Colonic mucosa (tissue), 4 donors: ENCODE measurements around the gene IL36B. TPM values are rescaled to one million over a fixed set of nuclear protein-coding genes. Genes with fewer than 3 reads are reported as not detected.

Experiments used
- DNase-seq: peaks from one replicate; pipeline ENCODE4 v3.0.0-alpha.2; 2020
- H3K27ac ChIP-seq: fragments of 200-600 bp; one replicate; pipeline ENCODE4 v1.8.0; 2021
- H3K27me3 ChIP-seq: fragments of 200-600 bp; one replicate; pipeline ENCODE4 v1.8.0; 2021
- H3K36me3 ChIP-seq: fragments of 200-600 bp; one replicate; pipeline ENCODE4 v1.8.0; 2021
- H3K4me1 ChIP-seq: fragments of 200-600 bp; one replicate; pipeline ENCODE4 v1.8.0; 2021; ENCODE audit warnings: mild to moderate bottlenecking
- H3K4me3 ChIP-seq: fragments of 200-600 bp; one replicate; pipeline ENCODE4 v1.8.0; 2021
- H3K9ac ChIP-seq, 2 donors: one replicate each; pipeline ENCODE4 v1.7.0; 2013; ENCODE audit warnings: control low read depth in 2 of 2, low read depth in 2 of 2, low read length in 2 of 2
- H3K9me3 ChIP-seq: fragments of 200-600 bp; one replicate; pipeline ENCODE4 v1.8.0; 2021
- CTCF ChIP-seq: fragments of 200-600 bp; IDR thresholded peaks from one replicate; pipeline ENCODE4 v1.8.0; 2022; ENCODE audit warnings: antibody characterized with exemption, mild to moderate bottlenecking
- intact Hi-C: fragments of 100-400 bp; cut with DNase I; formaldehyde crosslinking; loops from one replicate; pipeline ENCODE4 v1.14.1; 2022
- total RNA-seq, 2 donors: library from RNA; stranded (reverse); fragmentation: NEBNext Ultra II Directional in 1 of 2; extraction: Animal tissue kit (Norgen Biotek cat#: 25700) in 1 of 2; gene quantifications; one replicate each; pipeline ENCODE4 v1.2.1, GENCODE V29; 2021
- donor health status: healthy.
- donor health status: DM: no; HTN: no; CAD: no.
- donor health status: DM: no; HTN: no; CAD: no.

The IL36B gene
- total RNA-seq, 2 donors from 2014 or later, result not detected

DNA sequence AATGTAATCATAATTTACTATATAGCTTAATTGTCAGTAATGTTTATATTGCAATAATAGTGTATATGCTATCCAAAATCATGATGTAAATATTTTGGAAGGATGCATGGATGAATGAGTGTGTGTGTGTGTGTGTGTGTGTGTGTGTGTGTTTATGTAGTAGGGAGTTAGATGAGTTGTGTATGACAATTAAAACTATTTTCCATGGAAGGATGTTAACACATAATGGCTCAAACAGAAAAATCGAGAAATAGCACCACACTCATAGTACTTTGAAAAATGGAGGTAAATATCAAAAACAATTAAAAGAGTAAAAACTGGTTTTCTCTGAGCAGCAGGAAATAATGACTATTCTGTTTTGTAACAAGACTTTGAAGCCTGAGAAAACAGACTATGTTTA is 55.5 kb downstream of the IL36B start:
- H3K27me3 ChIP-seq, result no peaks in the 10 kb centered on the region

GRCh38 chr2:112996635-112997034 is 56.0 kb downstream of the IL36B start:
- Histone ChIP-seq H3K27me3 (no peaks in the 10 kb centered on the region), H3K9me3 (no peaks in the 10 kb centered on the region), H3K4me3 (no peak overlapping the region), H3K9ac (no peak overlapping the region), H3K27ac (no peak overlapping the region), H3K4me1 (no peaks in the 10 kb centered on the region), H3K36me3 (no peaks in the 10 kb centered on the region)
- DNase-seq, result no peak
- TF ChIP-seq CTCF, result no peak
- intact Hi-C loops, result no loop called here

More for the DNA sequence above, 55.5 kb downstream of the IL36B start:
- no peak overlapping the region for H3K9ac ChIP-seq
- no peak for DNase-seq
- no peak for TF ChIP-seq CTCF
- H3K36me3 ChIP-seq, result no peaks in the 10 kb centered on the region
- intact Hi-C loops, result no loop called here
- no peaks in the 10 kb centered on the region for H3K4me1 ChIP-seq
- H3K9me3 ChIP-seq, result no peaks in the 10 kb centered on the region
- H3K4me3 ChIP-seq, result no peak overlapping the region
- no peak overlapping the region for H3K27ac ChIP-seq

DNA sequence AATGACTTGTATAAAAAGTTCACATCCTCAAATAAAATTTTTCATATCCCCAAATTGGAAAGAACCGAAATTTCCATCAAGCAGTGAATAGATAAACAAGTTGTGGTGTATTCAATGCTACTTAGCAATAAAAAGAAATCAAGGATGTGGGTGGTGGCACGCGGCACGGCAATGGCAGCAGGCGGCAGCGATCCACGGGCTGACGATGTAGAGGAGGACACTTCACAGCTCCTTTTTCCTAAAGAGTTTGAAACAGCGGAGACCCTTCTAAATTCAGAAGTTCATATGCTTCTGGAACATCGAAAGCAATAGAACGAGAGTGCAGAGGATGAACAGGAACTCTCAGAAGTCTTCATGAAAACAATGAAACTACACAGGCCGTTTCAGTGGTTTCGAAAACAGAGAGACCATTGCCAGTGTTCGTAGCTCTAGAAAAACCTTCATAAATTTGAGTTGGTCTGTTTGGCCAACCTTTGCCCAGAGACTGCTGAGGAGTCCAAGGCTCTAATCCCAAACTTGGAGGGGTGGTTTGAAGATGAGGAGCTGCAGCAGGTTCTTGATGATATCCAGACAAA is 57.2 kb downstream of the IL36B start:
- no peak for DNase-seq
- Histone ChIP-seq H3K27ac (no peak overlapping the region), H3K36me3 (no peaks in the 10 kb centered on the region), H3K9me3 (no peaks in the 10 kb centered on the region), H3K27me3 (no peaks in the 10 kb centered on the region), H3K9ac (no peak overlapping the region), H3K4me3 (no peak overlapping the region), H3K4me1 (no peaks in the 10 kb centered on the region)
- TF ChIP-seq CTCF, result no peak
- intact Hi-C loops, result no loop called here

DNA sequence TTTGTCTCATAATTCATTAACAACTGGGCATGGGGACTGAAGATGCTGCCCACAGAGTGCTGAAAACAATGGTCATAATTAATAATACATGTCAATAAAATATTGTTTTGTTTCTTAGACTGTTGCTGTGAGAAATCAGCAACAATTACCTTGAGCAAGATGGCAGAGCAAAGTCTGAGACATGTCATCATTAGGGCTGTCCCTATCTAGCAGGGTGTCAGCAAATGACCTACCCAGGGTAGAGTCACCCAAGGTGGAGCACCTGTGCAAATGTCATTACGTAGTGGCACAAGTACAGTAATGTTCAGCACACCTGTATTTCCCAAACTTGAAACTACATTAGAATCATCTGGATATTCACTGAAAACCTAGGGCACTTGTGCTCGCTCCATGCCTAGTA is 58.0 kb downstream of the IL36B start:
- DNase-seq, result no peak
- Histone ChIP-seq H3K4me3 (no peak overlapping the region), H3K9ac (no peak overlapping the region), H3K36me3 (no peaks in the 10 kb centered on the region), H3K27ac (no peak overlapping the region), H3K27me3 (no peaks in the 10 kb centered on the region), H3K4me1 (no peaks in the 10 kb centered on the region), H3K9me3 (no peaks in the 10 kb centered on the region)
- no peak for TF ChIP-seq CTCF
- intact Hi-C loops, result no loop called here

- Histone ChIP-seq H3K27ac (no peak overlapping the region), H3K36me3 (no peaks in the 10 kb centered on the region), H3K4me1 (no peaks in the 10 kb centered on the region), H3K9me3 (no peaks in the 10 kb centered on the region), H3K9ac (no peak overlapping the region), H3K4me3 (no peak overlapping the region), H3K27me3 (no peaks in the 10 kb centered on the region)
- no peak for DNase-seq
- no peak for TF ChIP-seq CTCF
- intact Hi-C loops, result no loop called here
Observed at GRCh38 chr2:112993831-112994230, 58.8 kb downstream of the IL36B start.

- Histone ChIP-seq H3K27ac (no peak overlapping the region), H3K4me1 (no peaks in the 10 kb centered on the region), H3K27me3 (no peaks in the 10 kb centered on the region), H3K9ac (no peak overlapping the region), H3K36me3 (no peaks in the 10 kb centered on the region), H3K4me3 (no peak overlapping the region), H3K9me3 (no peaks in the 10 kb centered on the region)
- no peak for DNase-seq
- intact Hi-C loops, result no loop called here
- TF ChIP-seq CTCF, result no peak
Observed at GRCh38 chr2:112989611-112990010, 63.1 kb downstream of the IL36B start.
